ENCODE measurements around the gene PSMG4. TPM values are rescaled to one million over a fixed set of nuclear protein-coding genes. Genes with fewer than 3 reads are reported as not detected.

The PSMG4 gene
- total RNA-seq, 3 donors from 2014 or later (not counting 1 experiment from before 2014, with no cell fraction given) = 8.3 to 15.3 (median 11.3) TPM

DNA sequence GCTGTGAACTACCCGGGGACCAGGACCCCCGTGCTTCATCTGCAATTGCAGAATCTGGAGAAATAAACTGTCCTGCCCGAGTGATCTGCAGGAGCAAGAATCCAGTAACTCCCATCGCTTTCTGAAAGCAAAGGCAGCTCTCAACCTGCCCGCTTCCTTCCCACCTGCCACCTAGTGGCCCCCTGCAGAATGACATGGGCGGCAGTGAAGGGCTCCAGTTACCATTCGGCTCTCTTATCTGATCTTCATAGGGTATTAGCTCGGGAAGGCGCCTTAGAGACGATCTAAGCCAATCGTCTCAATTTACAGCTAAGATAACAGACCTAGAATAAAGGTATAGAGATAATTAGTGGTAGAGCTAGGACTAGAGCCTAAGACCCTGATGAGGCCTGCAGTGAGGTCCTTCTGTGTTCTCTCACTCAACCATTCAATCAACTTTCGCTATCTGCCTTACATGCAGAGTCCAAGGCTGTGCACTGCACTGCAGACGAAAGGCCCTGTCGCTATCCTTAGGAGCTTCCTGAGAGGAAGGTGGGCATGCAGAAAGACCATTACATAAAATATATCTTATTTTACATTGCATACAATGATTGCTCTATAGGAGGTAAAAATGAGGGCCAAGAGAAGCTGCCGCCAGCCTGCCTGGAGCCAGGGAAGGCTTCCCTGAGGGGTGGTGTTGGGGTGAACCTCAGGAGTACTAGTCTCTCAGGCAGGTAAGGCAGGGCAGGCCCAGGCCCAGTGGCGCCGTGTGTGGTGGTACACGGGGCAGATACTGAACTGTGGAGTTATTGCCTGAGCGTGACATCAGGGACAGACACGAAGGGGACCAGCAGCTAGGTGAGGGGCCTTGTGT is 7.1 kb upstream of the PSMG4 start:
- WGBS (ENCODE audit: insufficient coverage) = 47% methylated on average over 16 of the region's 20 CpGs
- Mint-ChIP-seq H3K27me3 (ENCODE audit: low read depth in 2 of 2) (peaks cover 35 to 40% of the 10 kb centered on the region in 2 donors), H3K9me3 (no peaks in the 10 kb centered on the region), H3K27ac (peak overlapping the region in 1 of 2 donors; percentile 64), H3K4me1 (peaks cover 8 to 12% of the 10 kb centered on the region in 2 donors), H3K36me3 (no peaks in the 10 kb centered on the region), H3K4me3 (no peak overlapping the region)
- Histone ChIP-seq H3K4me3 (ENCODE audit: low read length) (no peak overlapping the region), H3K4me1 (ENCODE audit: control insufficient read depth, insufficient read depth, low read length) (peaks cover 10% of the 10 kb centered on the region), H3K27ac (ENCODE audit: low read length) (no peak overlapping the region), H3K27me3 (ENCODE audit: control insufficient read depth, insufficient read depth, low read length) (peaks cover 3% of the 10 kb centered on the region), H3K9me3 (ENCODE audit: control insufficient read depth, insufficient read depth, low read length) (no peaks in the 10 kb centered on the region), H3K36me3 (ENCODE audit: control insufficient read depth, insufficient read depth, low read length) (no peaks in the 10 kb centered on the region)
- peak; percentile 65 to 88 for DNase-seq
- ATAC-seq = peak; percentile 84 to 99 (median 97)
- TF ChIP-seq, protein P1, sequence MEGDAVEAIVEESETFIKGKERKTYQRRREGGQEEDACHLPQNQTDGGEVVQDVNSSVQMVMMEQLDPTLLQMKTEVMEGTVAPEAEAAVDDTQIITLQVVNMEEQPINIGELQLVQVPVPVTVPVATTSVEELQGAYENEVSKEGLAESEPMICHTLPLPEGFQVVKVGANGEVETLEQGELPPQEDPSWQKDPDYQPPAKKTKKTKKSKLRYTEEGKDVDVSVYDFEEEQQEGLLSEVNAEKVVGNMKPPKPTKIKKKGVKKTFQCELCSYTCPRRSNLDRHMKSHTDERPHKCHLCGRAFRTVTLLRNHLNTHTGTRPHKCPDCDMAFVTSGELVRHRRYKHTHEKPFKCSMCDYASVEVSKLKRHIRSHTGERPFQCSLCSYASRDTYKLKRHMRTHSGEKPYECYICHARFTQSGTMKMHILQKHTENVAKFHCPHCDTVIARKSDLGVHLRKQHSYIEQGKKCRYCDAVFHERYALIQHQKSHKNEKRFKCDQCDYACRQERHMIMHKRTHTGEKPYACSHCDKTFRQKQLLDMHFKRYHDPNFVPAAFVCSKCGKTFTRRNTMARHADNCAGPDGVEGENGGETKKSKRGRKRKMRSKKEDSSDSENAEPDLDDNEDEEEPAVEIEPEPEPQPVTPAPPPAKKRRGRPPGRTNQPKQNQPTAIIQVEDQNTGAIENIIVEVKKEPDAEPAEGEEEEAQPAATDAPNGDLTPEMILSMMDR (IDR thresholded peaks at IDR 0.05) = peak; percentile 98
- intact Hi-C loops (cut with micrococcal nuclease) = loop anchor here (1.0 to 5.0 kb wide), 2 partner anchors 125 to 254 kb away; partner anchors contain the start of gene NQO2

DNA sequence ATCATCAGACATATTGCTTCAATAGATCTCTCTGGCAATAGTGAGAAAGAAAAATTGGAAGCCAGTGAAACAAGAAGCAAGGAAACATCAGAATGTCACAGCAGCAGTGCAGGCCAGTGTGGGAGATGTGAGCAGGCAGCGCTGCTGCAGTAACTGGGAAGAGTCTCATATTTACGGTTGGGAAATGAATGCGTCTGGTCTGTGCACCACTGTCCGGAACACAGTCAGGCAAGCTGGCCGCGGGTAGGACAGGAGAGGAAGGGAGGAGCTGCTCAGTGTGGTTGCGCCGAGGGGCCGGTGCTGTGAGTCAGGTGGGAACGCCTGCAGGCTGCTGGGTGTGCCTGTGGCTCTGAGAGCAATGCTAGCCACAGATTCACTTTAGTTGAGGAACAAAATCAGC is 6.4 kb upstream of the PSMG4 start:
- no peak overlapping the region for H3K4me3 Mint-ChIP-seq
- Histone ChIP-seq H3K4me1 (ENCODE audit: control insufficient read depth, insufficient read depth, low read length) (peaks cover 10% of the 10 kb centered on the region), H3K9me3 (ENCODE audit: control insufficient read depth, insufficient read depth, low read length) (no peaks in the 10 kb centered on the region), H3K27me3 (ENCODE audit: control insufficient read depth, insufficient read depth, low read length) (peaks cover 3% of the 10 kb centered on the region), H3K4me3 (ENCODE audit: low read length) (no peak overlapping the region), H3K36me3 (ENCODE audit: control insufficient read depth, insufficient read depth, low read length) (no peaks in the 10 kb centered on the region), H3K27ac (ENCODE audit: low read length) (no peak overlapping the region)
- H3K36me3 Mint-ChIP-seq = no peaks in the 10 kb centered on the region
- H3K27me3 Mint-ChIP-seq (ENCODE audit: low read depth in 2 of 2) = peaks cover 37 to 39% of the 10 kb centered on the region in 2 donors
- no peak for DNase-seq
- H3K27ac Mint-ChIP-seq = peak overlapping the region in 1 of 2 donors; percentile 64
- H3K9me3 Mint-ChIP-seq = no peaks in the 10 kb centered on the region
- peaks cover 8 to 12% of the 10 kb centered on the region in 2 donors for H3K4me1 Mint-ChIP-seq
- no peak for ATAC-seq
- TF ChIP-seq, protein P1 (IDR thresholded peaks at IDR 0.05) = no peak
- 89% methylated on average over 10 of the region's 10 CpGs for WGBS (ENCODE audit: insufficient coverage)
- intact Hi-C loops (cut with micrococcal nuclease) = loop anchor here (5.0 kb wide), 1 partner anchor 255 kb away; the partner anchor contains the start of gene NQO2

DNA sequence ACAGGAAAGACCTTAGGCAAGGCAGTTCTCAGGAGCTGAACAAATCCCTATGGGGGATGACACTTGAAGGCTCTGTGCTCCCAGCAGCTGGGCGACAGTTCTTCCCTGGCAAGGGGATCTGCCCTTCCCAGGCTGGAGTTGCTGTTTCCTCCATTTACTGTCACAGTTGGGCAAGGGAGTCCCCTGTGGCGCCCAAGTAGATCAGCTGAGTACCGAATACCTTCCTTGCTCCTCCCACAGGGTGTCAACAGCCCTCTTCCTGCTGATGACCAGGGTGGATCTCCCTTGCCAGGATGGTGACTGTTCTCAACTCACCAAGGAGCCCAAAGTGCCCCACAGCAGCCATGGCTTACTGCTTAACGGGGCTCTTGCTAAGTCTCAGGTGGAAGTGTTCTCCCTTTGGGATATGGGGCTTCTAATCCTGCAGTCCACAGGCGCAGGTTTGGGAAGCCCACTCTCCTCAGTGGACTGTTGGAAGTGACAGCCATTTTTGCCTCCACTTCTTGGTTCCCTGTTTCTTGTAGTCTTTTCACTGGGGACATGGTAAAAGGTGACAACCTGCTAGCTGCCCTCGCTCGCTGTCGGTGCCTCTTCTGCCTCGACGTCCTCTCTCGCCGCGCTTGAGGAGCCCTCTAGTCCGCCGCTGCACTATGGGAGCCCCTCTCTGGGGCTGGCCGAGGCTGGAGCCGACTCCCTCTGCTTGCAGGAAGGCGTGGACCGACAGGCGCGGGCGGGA is 5.7 kb upstream of the PSMG4 start:
- no peaks in the 10 kb centered on the region for H3K36me3 Mint-ChIP-seq
- H3K4me1 ChIP-seq (ENCODE audit: control insufficient read depth, insufficient read depth, low read length) = peaks cover 10% of the 10 kb centered on the region
- H3K4me1 Mint-ChIP-seq = peaks cover 8 to 12% of the 10 kb centered on the region in 2 donors
- H3K36me3 ChIP-seq (ENCODE audit: control insufficient read depth, insufficient read depth, low read length) = no peaks in the 10 kb centered on the region
- no peak overlapping the region for H3K27ac ChIP-seq (ENCODE audit: low read length)
- no peak overlapping the region for H3K27ac Mint-ChIP-seq
- H3K4me3 Mint-ChIP-seq = no peak overlapping the region
- DNase-seq (no peak), ATAC-seq (no peak)
- intact Hi-C loops (cut with micrococcal nuclease) = loop anchor here (5.0 kb wide), 1 partner anchor 256 kb away; the partner anchor contains the start of gene NQO2
- TF ChIP-seq, protein P1 (IDR thresholded peaks at IDR 0.05) = no peak
- peaks cover 3% of the 10 kb centered on the region for H3K27me3 ChIP-seq (ENCODE audit: control insufficient read depth, insufficient read depth, low read length)
- H3K9me3 Mint-ChIP-seq = no peaks in the 10 kb centered on the region
- H3K27me3 Mint-ChIP-seq (ENCODE audit: low read depth in 2 of 2) = peaks cover 33 to 34% of the 10 kb centered on the region in 2 donors
- H3K9me3 ChIP-seq (ENCODE audit: control insufficient read depth, insufficient read depth, low read length) = no peaks in the 10 kb centered on the region
- H3K4me3 ChIP-seq (ENCODE audit: low read length) = no peak overlapping the region
- 92% methylated on average over 22 of the region's 22 CpGs for WGBS (ENCODE audit: insufficient coverage)
